NB4 (cell line): ENCODE data around the gene DSPP.

Source experiments
- DNase-seq: peaks from one replicate; pipeline ENCODE4 v3.0.0; 2010; ENCODE audit warnings: low read depth
- H3K4me3 ChIP-seq: one replicate; pipeline ENCODE4 v1.5.1; 2011; ENCODE audit warnings: mild to moderate bottlenecking, low read depth, low read length, moderate library complexity
- CTCF ChIP-seq: IDR thresholded peaks from one replicate; pipeline ENCODE4 v1.5.1; 2012; ENCODE audit warnings: low read depth, low read length
- MYC ChIP-seq: IDR thresholded peaks from 2 replicates; pipeline ENCODE4 v1.6.1; 2011; ENCODE audit warnings: low read depth, low read length
- POLR2A ChIP-seq: IDR thresholded peaks from 2 replicates; pipeline ENCODE4 v1.6.1; 2011; ENCODE audit warnings: mild to moderate bottlenecking; ENCODE audit not compliant: insufficient read length; ENCODE audit errors: extremely low read depth
- TF ChIP-seq, protein P1 (sequence below): IDR thresholded peaks from 2 replicates; pipeline ENCODE4 v1.6.1; 2011; ENCODE audit warnings: low read depth, low read length

Gene DSPP

GRCh38 chr4:87614292-87614890, 6.1 kb downstream of the DSPP start:
- no peak for TF ChIP-seq MYC
- DNase-seq = no peak
- H3K4me3 ChIP-seq = no peak overlapping the region

GRCh38 chr4:87616268-87616667, 7.9 kb downstream of the DSPP start:
- H3K4me3 ChIP-seq = no peak overlapping the region
- TF ChIP-seq, protein P1, sequence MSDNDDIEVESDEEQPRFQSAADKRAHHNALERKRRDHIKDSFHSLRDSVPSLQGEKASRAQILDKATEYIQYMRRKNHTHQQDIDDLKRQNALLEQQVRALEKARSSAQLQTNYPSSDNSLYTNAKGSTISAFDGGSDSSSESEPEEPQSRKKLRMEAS = no peak
- TF ChIP-seq POLR2A (no peak), MYC (no peak), CTCF (no peak)
- no peak for DNase-seq

GRCh38 chr4:87620086-87620485, 11.8 kb downstream of the DSPP start:
- TF ChIP-seq CTCF = no peak
- no peak for TF ChIP-seq MYC
- no peak for TF ChIP-seq POLR2A
- TF ChIP-seq, protein P1 = no peak
- H3K4me3 ChIP-seq = no peak overlapping the region
- no peak for DNase-seq

DNA sequence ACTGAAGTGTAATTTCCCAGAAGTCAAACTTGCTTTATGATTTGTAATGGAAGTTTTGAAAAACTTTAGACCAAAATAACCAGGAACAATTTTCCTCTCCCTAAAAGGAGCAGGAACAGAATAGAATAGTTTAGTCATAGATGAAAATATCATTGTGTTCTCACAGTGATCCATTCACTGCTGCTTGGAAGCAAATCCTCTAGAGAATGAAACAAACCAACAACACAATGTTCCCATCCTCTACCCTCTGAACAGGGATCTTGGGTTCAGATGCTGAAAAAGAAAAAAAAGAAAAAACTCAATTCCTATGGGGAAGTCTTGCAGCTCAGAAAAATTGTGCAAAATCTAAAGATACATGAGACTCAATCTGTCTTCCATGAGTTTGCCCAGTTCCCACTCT, 12.2 kb downstream of the DSPP start:
- TF ChIP-seq CTCF (no peak), MYC (no peak), POLR2A (no peak)
- TF ChIP-seq, protein P1 = no peak

DNA sequence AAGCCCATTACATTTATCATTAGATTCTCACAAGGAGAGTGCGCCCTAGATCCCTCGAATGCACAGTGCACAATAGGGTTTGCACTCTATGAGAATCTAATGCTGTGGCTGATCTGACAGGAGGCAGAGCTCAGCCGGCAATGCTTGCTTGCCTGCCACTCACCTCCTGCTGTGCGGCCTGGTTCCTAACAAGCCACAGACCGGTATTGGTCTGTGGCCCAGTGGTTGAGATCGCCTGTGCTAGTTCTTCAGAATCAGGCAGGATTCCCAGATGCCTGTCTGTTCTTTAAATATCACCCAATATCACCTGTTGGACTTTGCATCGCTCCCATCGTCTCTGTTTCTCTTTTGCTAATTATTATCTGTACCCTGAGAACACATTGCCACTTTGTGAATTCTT, 14.0 kb downstream of the DSPP start:
- H3K4me3 ChIP-seq = no peak overlapping the region
- TF ChIP-seq CTCF = no peak
- DNase-seq = no peak

More for the DNA sequence above, 12.2 kb downstream of the DSPP start:
- no peak for DNase-seq
- H3K4me3 ChIP-seq = no peak overlapping the region

- H3K4me3 ChIP-seq = no peak overlapping the region
- DNase-seq = peak; percentile 33
- TF ChIP-seq, protein P1 = no peak
- TF ChIP-seq CTCF (no peak), MYC (no peak), POLR2A (no peak)
These were observed 16.4 kb downstream of the DSPP start for GRCh38 chr4:87624698-87625097.
